OCI-LY7 (cell line): Measurements from ENCODE around the gene BCS1L. TPM values are rescaled to one million over a fixed set of nuclear protein-coding genes. Genes with fewer than 3 reads are reported as not detected.

Source experiments
- BruUV-seq: library from RNA; stranded (reverse); fragments of 400-500 nt; replicated peaks from 2 replicates; lab custom pipeline; 2021; lab: Mats Ljungman, UMichigan
- CTCF ChIA-PET: fragments of 300-600 bp; sonication (Branson Sonifier 250); formaldehyde crosslinking; loops from one replicate; lab custom pipeline; 2022; ENCODE audit warnings: antibody characterized with exemption; ENCODE audit not compliant: unreplicated experiment; lab: Charles Lee
- POLR2A ChIA-PET: fragments of 300-600 bp; sonication (Branson Sonifier 250); formaldehyde crosslinking; loops from one replicate; lab custom pipeline; 2022; ENCODE audit warnings: antibody characterized with exemption; lab: Charles Lee
- DNase-seq: peaks from one replicate; pipeline ENCODE4 v3.0.0-alpha.2; 2015; ENCODE audit warnings: low spot score
- H2AFZ ChIP-seq: fragments of 200-600 bp; sonication (generic), shearing (Covaris generic); 2 replicates; pipeline ENCODE4 v1.6.1; 2014; ENCODE audit warnings: mild to moderate bottlenecking, antibody characterized with exemption, low read length, moderate library complexity
- H3K27ac ChIP-seq: fragments of 200-600 bp; sonication (generic); 2 replicates; pipeline ENCODE4 v1.5.1; 2014; ENCODE audit warnings: mixed run types, low read depth, mild to moderate bottlenecking, moderate library complexity, low read length, inconsistent platforms; ENCODE audit not compliant: poor library complexity, severe bottlenecking
- H3K36me3 ChIP-seq: fragments of 200-600 bp; sonication (generic); 2 replicates; pipeline ENCODE4 v1.6.1; 2014; ENCODE audit warnings: mild to moderate bottlenecking, antibody characterized with exemption, low read length, moderate library complexity, mixed read lengths; ENCODE audit not compliant: insufficient read depth
- H3K4me1 ChIP-seq: fragments of 200-600 bp; sonication (generic); 2 replicates; pipeline ENCODE4 v1.5.1; 2014; ENCODE audit warnings: mild to moderate bottlenecking, low read length; ENCODE audit not compliant: insufficient read depth, poor library complexity, severe bottlenecking
- H3K4me2 ChIP-seq: fragments of 200-600 bp; sonication (generic); 2 replicates; pipeline ENCODE4 v1.6.1; 2014; ENCODE audit warnings: mild to moderate bottlenecking, low read length
- H3K4me3 ChIP-seq: fragments of 200-600 bp; sonication (generic); 2 replicates; pipeline ENCODE4 v1.5.1; 2014; ENCODE audit warnings: mild to moderate bottlenecking, low read depth, low read length; ENCODE audit not compliant: poor library complexity, severe bottlenecking
- H3K79me2 ChIP-seq: fragments of 200-600 bp; sonication (generic); 2 replicates; pipeline ENCODE4 v1.6.1; 2016; ENCODE audit warnings: low read depth, mild to moderate bottlenecking, low read length, moderate library complexity, mixed read lengths; ENCODE audit not compliant: insufficient read depth
- H3K9me2 ChIP-seq: fragments of 200-600 bp; sonication (generic); 2 replicates; pipeline ENCODE4 v1.6.1; 2016; ENCODE audit warnings: mild to moderate bottlenecking, low read length, mixed read lengths; ENCODE audit not compliant: insufficient read depth
- H3K9me3 ChIP-seq: fragments of 200-600 bp; sonication (generic); 2 replicates; pipeline ENCODE4 v1.6.1; 2014; ENCODE audit warnings: mild to moderate bottlenecking, mixed run types, low read length, mixed read lengths
- H4K20me1 ChIP-seq: fragments of 200-600 bp; sonication (generic); 2 replicates; pipeline ENCODE4 v1.6.1; 2014; ENCODE audit warnings: mild to moderate bottlenecking, antibody characterized with exemption, low read length, moderate library complexity, mixed read lengths; ENCODE audit not compliant: insufficient read depth
- CTCF ChIP-seq: fragments of 200-600 bp; sonication (generic); conservative IDR thresholded peaks from 2 replicates; pipeline ENCODE4 v1.5.1; 2014; ENCODE audit warnings: mild to moderate bottlenecking, antibody characterized with exemption, low read length, moderate library complexity, mixed read lengths
- EZH2phosphoT487 ChIP-seq: fragments of 200-600 bp; sonication (generic); IDR thresholded peaks from 2 replicates; pipeline ENCODE4 v1.6.1; 2018; ENCODE audit warnings: low read depth, borderline replicate concordance, mild to moderate bottlenecking, mixed run types, antibody characterized with exemption, low read length, moderate library complexity, mixed read lengths
- intact Hi-C: fragments of 100-400 bp; cut with micrococcal nuclease; formaldehyde crosslinking; loops from one replicate; pipeline ENCODE4 v1.10.0; 2022; ENCODE audit not compliant: unreplicated experiment
- total RNA-seq, 2 experiments: library from RNA; depleted of rRNA in 1 of 2; stranded (reverse); fragments of >200 nt in 1 of 2; shearing (Covaris generic) in 1 of 2; gene quantifications; 2 replicates each; pipeline ENCODE4 v1.2.3, GENCODE V29; 2014 to 2022

The BCS1L gene
- total RNA-seq, 2 experiments from 2014 or later, result 48.0 to 54.9 TPM

- Histone ChIP-seq H3K4me2 (no peak overlapping the region), H3K79me2 (no peaks in the 10 kb centered on the region), H3K36me3 (no peaks in the 10 kb centered on the region), H3K27ac (no peak overlapping the region), H3K4me3 (no peak overlapping the region), H4K20me1 (no peaks in the 10 kb centered on the region), H3K4me1 (no peaks in the 10 kb centered on the region), H2AFZ (no peak overlapping the region), H3K9me3 (no peaks in the 10 kb centered on the region), H3K9me2 (no peaks in the 10 kb centered on the region)
- POLR2A ChIA-PET, result no interaction called here
- TF ChIP-seq EZH2phosphoT487 (no peak), CTCF (peak; percentile 53)
- CTCF ChIA-PET, result no interaction called here
- BruUV-seq, result no TSS peak
- intact Hi-C loops, result no loop called here
- peak; percentile 23 for DNase-seq
Observed at GRCh38 chr2:218618102-218618860, 41.2 kb upstream of the BCS1L start.

GRCh38 chr2:218621007-218621406 lies 38.5 kb upstream of the BCS1L start:
- ChIA-PET CTCF (no interaction called here), POLR2A (interaction anchor here (0.6 to 1.1 kb wide), 3 partner anchors 9 to 47 kb away, joined by 3 read pairs; no protein-coding TSS in a partner anchor)
- intact Hi-C loops, result no loop called here
- Histone ChIP-seq H3K79me2 (no peaks in the 10 kb centered on the region), H4K20me1 (no peaks in the 10 kb centered on the region), H3K9me2 (no peaks in the 10 kb centered on the region), H3K36me3 (no peaks in the 10 kb centered on the region), H2AFZ (no peak overlapping the region), H3K9me3 (no peaks in the 10 kb centered on the region), H3K4me2 (no peak overlapping the region), H3K27ac (no peak overlapping the region), H3K4me1 (no peaks in the 10 kb centered on the region), H3K4me3 (no peak overlapping the region)
- DNase-seq, result no peak
- BruUV-seq, result no TSS peak
- TF ChIP-seq CTCF, result no peak
- no peak for TF ChIP-seq EZH2phosphoT487
